ENCODE measurements around the gene TMOD2. TPM values are rescaled to one million over a fixed set of nuclear protein-coding genes. Genes with fewer than 3 reads are reported as not detected.

Gene TMOD2
- total RNA-seq, 1 experiment from 2014 or later = 5.7 TPM

DNA sequence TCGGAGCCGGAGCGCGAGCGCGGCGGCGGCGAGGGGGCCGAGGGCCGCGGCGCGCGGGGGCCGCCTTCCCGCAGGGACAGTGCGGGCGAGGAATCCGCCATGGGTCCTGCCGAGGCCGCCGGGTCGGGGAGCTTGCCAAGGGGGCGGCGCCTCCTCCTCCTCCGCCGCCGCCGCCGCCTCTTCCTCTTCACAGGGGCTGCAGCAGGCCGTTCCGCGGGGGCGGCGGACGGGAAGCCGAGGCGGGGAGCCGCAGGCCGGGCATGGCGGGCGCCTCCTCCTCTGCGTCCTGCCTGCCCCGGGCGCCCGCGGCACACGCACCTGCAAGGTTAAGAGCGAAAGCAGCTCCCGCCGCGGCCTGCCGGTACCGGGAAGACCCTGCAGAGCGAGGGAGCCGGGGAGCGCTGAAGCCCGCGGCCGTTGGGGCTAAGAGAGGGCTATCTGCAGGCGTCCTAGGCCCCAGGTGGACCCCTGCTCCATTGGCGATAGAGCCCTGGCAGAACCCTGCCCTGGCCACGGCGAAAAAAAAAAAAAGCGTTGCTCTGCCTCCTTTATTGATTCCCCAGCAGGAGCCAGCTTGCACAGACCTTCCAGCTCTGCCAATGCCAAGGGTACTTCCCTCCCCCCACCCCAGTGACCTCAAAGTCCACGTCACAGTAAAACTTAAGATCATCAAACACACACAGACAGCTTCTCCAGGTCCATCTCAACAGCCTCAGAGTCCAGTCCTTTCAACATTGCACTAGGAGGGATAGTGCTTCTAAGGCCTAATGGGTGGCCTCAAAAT lies 13.7 kb upstream of the TMOD2 start, which contains the start of gene LYSMD2:
LYSMD2 (minus strand) TSS at position 134 of the 784 bp plus-strand sequence; CDS start at position 101, 33 bp downstream.
- RAD21 ChIA-PET (ENCODE audit: low non-redundant PET in 1 of 2, low total read pairs in 2 of 2, uncharacterized antibody in 2 of 2, unreplicated experiment in 2 of 2) = no interaction called here
- Histone ChIP-seq H2AFZ (ENCODE audit: low read depth, low read length, poor library complexity, severe bottlenecking) (peak within 1 kb of the TSS; percentile 58), H3K36me3 (ENCODE audit: control insufficient read depth in 1 of 2, insufficient read depth in 2 of 2, low read length in 2 of 2) (no peaks in the 10 kb centered on the region), H3K9ac (ENCODE audit: low read length) (peak within 1 kb of the TSS; percentile 66), H3K4me2 (ENCODE audit: low read length) (peak within 1 kb of the TSS; percentile 73), H4K20me1 (ENCODE audit: insufficient read depth) (no peaks in the 10 kb centered on the region), H3K79me2 (ENCODE audit: insufficient read depth, low read length) (no peaks in the 10 kb centered on the region; the same call in 1 of the 2 replicates), H3K9me3 (ENCODE audit: control insufficient read depth in 1 of 2, insufficient read depth in 1 of 2, low read depth in 1 of 2, low read length in 2 of 2) (no peaks in the 10 kb centered on the region), H3K27me3 (ENCODE audit: insufficient read depth, low read length) (no peaks in the 10 kb centered on the region), H3K27ac (ENCODE audit: low read depth, low read length) (peak within 1 kb of the TSS; percentile 83), H3K9me2 (ENCODE audit: insufficient read depth) (no peaks in the 10 kb centered on the region), H3K4me1 (ENCODE audit: control insufficient read depth in 1 of 2, insufficient read depth in 2 of 2, low read length in 2 of 2) (peaks cover 12 to 19% of the 10 kb centered on the region in 2 experiments), H3K4me3 (replicated peaks in 1 of 2; ENCODE audit: low read depth in 1 of 2, low read length in 2 of 2) (peak within 1 kb of the TSS; percentile 51 to 56)
- POLR2A ChIA-PET = interaction anchor here (0.6 kb wide), 1 partner anchor 1676 kb away, joined by 3 read pairs; no protein-coding TSS in a partner anchor
- ATAC-seq (peak; percentile 76), DNase-seq (ENCODE audit: low read depth, low spot score) (no peak)
- intact Hi-C loops (cut with micrococcal nuclease) = no loop called here
- no TSS peak for BruUV-seq (replicated peaks)
- CTCF ChIA-PET = interaction anchor here (1.9 to 3.1 kb wide), 3 partner anchors 38 to 88 kb away, joined by 5 to 8 read pairs (median 6); no protein-coding TSS in a partner anchor
- no peak for TF ChIP-seq CEBPB (IDR thresholded peaks at IDR 0.05; ENCODE audit: low read depth)
- TF ChIP-seq, protein P1, sequence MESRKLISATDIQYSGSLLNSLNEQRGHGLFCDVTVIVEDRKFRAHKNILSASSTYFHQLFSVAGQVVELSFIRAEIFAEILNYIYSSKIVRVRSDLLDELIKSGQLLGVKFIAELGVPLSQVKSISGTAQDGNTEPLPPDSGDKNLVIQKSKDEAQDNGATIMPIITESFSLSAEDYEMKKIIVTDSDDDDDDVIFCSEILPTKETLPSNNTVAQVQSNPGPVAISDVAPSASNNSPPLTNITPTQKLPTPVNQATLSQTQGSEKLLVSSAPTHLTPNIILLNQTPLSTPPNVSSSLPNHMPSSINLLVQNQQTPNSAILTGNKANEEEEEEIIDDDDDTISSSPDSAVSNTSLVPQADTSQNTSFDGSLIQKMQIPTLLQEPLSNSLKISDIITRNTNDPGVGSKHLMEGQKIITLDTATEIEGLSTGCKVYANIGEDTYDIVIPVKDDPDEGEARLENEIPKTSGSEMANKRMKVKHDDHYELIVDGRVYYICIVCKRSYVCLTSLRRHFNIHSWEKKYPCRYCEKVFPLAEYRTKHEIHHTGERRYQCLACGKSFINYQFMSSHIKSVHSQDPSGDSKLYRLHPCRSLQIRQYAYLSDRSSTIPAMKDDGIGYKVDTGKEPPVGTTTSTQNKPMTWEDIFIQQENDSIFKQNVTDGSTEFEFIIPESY (IDR thresholded peaks at IDR 0.05; ENCODE audit: extremely low read depth, insufficient replicate concordance, low read length) = no peak
- TF ChIP-seq EGR1 (IDR thresholded peaks at IDR 0.05; ENCODE audit: low read depth) = peak; percentile 85
- TF ChIP-seq, protein P2, sequence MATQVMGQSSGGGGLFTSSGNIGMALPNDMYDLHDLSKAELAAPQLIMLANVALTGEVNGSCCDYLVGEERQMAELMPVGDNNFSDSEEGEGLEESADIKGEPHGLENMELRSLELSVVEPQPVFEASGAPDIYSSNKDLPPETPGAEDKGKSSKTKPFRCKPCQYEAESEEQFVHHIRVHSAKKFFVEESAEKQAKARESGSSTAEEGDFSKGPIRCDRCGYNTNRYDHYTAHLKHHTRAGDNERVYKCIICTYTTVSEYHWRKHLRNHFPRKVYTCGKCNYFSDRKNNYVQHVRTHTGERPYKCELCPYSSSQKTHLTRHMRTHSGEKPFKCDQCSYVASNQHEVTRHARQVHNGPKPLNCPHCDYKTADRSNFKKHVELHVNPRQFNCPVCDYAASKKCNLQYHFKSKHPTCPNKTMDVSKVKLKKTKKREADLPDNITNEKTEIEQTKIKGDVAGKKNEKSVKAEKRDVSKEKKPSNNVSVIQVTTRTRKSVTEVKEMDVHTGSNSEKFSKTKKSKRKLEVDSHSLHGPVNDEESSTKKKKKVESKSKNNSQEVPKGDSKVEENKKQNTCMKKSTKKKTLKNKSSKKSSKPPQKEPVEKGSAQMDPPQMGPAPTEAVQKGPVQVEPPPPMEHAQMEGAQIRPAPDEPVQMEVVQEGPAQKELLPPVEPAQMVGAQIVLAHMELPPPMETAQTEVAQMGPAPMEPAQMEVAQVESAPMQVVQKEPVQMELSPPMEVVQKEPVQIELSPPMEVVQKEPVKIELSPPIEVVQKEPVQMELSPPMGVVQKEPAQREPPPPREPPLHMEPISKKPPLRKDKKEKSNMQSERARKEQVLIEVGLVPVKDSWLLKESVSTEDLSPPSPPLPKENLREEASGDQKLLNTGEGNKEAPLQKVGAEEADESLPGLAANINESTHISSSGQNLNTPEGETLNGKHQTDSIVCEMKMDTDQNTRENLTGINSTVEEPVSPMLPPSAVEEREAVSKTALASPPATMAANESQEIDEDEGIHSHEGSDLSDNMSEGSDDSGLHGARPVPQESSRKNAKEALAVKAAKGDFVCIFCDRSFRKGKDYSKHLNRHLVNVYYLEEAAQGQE (IDR thresholded peaks at IDR 0.05; ENCODE audit: low read depth) = no peak
- no peak for TF ChIP-seq SIN3A (IDR thresholded peaks at IDR 0.05; ENCODE audit: low read depth)
- no peak for TF ChIP-seq ELF1 (IDR thresholded peaks at IDR 0.05; ENCODE audit: borderline replicate concordance, low read depth)
- no peak for TF ChIP-seq JUND (IDR thresholded peaks at IDR 0.05)
- no peak for TF ChIP-seq EZH2 (IDR thresholded peaks at IDR 0.05)
- TF ChIP-seq, protein P3, sequence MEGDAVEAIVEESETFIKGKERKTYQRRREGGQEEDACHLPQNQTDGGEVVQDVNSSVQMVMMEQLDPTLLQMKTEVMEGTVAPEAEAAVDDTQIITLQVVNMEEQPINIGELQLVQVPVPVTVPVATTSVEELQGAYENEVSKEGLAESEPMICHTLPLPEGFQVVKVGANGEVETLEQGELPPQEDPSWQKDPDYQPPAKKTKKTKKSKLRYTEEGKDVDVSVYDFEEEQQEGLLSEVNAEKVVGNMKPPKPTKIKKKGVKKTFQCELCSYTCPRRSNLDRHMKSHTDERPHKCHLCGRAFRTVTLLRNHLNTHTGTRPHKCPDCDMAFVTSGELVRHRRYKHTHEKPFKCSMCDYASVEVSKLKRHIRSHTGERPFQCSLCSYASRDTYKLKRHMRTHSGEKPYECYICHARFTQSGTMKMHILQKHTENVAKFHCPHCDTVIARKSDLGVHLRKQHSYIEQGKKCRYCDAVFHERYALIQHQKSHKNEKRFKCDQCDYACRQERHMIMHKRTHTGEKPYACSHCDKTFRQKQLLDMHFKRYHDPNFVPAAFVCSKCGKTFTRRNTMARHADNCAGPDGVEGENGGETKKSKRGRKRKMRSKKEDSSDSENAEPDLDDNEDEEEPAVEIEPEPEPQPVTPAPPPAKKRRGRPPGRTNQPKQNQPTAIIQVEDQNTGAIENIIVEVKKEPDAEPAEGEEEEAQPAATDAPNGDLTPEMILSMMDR (IDR thresholded peaks at IDR 0.05 in 2 of 3, conservative IDR thresholded peaks at IDR 0.05 in 1 of 3; ENCODE audit: borderline replicate concordance in 1 of 3, insufficient read depth in 1 of 3, low read depth in 2 of 3, low read length in 2 of 3) = no peak
- TF ChIP-seq FOSL1 (IDR thresholded peaks at IDR 0.05; ENCODE audit: low read depth) = no peak
- peak; percentile 10 for TF ChIP-seq POLR2A (IDR thresholded peaks at IDR 0.05; ENCODE audit: borderline replicate concordance, extremely low read depth, insufficient read depth, insufficient read length)
- TF ChIP-seq ZFX (IDR thresholded peaks at IDR 0.05) = peak; percentile 88
- no peak for TF ChIP-seq ZNF274 (IDR thresholded peaks at IDR 0.05; ENCODE audit: low read depth, low read length)
- TF ChIP-seq YY1 (IDR thresholded peaks at IDR 0.05; ENCODE audit: extremely low read depth, insufficient replicate concordance, low read depth, low read length) = peak; percentile 28
- peak; percentile 51 for TF ChIP-seq POLR2AphosphoS5 (IDR thresholded peaks at IDR 0.05; ENCODE audit: low read depth, low read length)
- TF ChIP-seq, protein P4, sequence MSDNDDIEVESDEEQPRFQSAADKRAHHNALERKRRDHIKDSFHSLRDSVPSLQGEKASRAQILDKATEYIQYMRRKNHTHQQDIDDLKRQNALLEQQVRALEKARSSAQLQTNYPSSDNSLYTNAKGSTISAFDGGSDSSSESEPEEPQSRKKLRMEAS (IDR thresholded peaks at IDR 0.05) = no peak; the same call in 1 of the 2 replicates
- TF ChIP-seq, protein P5, sequence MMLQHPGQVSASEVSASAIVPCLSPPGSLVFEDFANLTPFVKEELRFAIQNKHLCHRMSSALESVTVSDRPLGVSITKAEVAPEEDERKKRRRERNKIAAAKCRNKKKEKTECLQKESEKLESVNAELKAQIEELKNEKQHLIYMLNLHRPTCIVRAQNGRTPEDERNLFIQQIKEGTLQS (IDR thresholded peaks at IDR 0.05) = no peak
- no peak for TF ChIP-seq EZH2phosphoT487 (IDR thresholded peaks at IDR 0.05; ENCODE audit: borderline replicate concordance)
- no peak for TF ChIP-seq SP1 (IDR thresholded peaks at IDR 0.05; ENCODE audit: low read depth)
